ENCODE results near the gene COL1A2. TPM values are rescaled to one million over a fixed set of nuclear protein-coding genes. Genes with fewer than 3 reads are reported as not detected.

COL1A2 gene
- total RNA-seq, 1 donor from 2014 or later = 21.9 TPM

Other genes starting within 250 kb of the COL1A2 start
- gene CASD1, start 114.9 kb downstream of the COL1A2 start, total RNA-seq = 6.8 TPM

Data from esophagus mucosa (tissue), 1 donor.